Activated CD8-positive, alpha-beta memory T cell treated with anti-CD3 and anti-CD28 coated beads for 1 hour (primary cell): ENCODE measurements around the gene EPS8L2.

Experiments used
- DNase-seq, 2 donors: peaks; one replicate each; pipeline ENCODE4 v3.0.0-alpha.2; 2020; ENCODE audit warnings: low read depth in 1 of 2; ENCODE audit errors: extremely low read depth in 1 of 2

The EPS8L2 gene

DNA sequence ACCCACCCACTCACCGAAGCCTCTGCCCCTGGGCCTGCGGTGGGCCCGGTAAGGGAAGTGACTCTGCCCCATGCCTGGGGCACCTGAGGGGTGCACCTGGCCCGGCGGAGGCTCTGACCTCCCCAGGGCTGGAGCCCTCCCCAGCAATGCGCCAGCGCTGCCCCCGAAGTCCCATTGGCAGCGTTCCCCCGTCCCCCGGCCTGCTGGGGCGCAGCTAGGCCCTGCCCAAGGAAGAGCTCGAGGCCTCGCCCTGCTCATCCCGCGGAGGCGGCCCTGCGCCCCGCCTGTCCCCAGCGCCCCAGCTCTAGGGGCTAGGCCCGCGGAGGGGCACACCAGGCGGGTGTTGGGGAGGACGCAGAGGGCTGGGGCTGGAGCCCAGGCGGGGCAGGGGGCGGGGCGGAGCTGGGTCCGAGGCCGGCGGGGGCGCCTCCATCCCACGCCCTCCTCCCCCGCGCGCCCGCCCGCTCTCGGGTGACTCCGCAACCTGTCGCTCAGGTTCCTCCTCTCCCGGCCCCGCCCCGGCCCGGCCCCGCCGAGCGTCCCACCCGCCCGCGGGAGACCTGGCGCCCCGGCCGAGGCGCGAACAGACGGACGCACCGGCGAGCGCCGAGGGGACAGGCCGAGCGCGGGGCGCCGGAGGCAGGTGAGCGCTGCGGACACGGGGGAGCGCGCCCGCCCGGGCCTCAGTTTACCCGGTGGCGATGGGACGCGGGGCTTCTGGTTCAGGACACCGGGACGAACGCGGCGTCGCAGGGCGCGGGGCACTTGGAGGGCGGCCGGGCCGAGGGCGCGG, at the start of gene EPS8L2:
Gene EPS8L2, plus strand, starts transcription at position 586 of the 793 bp plus-strand sequence. CDS start 3,177 bp downstream, outside the sequence.
- DNase-seq: no peak

- no peak for DNase-seq
These were observed 49.6 kb upstream of the EPS8L2 start for GRCh38 chr11:656426-656825.

DNA sequence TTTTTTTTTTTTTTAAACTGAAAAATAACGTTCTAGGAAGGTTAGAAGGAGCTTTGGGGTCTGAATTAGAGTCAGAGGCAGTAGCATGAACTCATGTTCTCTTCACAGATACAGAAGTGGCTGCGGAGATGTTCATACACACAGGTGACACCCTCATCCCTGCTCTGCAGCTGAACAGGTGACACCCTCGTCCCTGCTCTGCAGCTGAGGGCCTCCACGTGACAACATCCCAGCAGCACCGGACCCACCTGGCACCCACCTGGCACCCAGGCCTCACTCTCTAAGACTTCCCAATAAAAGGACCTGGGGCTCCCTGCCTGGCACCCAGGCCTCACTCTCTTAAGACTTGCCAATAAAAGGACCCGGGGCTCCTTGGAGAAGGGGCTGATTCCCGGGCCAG, 49.2 kb upstream of the EPS8L2 start:
- DNase-seq: no peak

GRCh38 chr11:657691-658126, 48.3 kb upstream of the EPS8L2 start:
- DNase-seq: no peak

DNA sequence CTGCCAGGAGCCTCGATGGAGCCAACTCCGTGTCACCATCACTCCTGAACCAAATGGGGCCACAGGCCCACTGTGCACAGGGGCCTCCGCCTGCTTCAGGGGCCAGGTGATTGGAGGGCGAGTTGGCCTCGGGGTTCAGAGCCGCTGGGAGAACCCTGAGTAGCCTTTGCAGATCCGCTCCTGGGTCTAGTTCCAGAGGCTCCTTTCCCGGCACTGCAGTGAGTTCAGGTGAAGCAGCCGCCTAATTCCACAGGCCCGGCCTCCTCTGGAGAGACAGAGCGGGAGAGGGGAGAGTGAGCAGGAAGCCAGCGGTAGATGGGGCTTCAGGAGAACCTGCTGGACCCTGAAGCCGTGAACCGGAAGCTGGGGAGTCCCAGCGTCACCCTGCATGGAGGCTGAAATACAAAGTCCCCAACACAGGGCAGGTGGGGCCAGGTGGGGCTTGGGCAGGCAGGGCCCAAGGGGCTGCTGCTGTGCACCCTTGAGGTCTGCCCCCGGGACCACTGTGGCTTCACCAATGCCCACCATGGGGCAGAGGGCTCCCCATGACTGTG, 46.4 kb upstream of the EPS8L2 start:
- DNase-seq: no peak

DNA sequence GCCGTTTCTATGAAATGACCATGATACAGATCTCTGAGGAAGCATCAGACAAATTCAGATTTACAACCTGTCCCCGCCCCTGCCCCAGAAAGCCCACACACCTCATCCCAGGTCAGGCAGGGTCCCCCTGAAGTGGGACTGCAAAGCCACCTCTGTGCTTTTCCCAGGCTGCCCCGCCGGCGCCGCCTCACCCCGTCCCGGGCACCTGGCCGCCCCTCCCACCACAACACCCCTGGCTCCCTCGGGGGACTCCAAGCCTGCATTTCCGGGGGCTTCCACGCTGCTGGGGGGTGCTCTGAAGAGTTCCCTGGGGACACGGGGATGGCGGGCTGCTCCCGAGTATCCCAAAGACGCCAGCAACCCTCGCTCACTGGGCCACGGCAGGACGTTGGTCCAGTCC, 45.8 kb upstream of the EPS8L2 start:
- DNase-seq: no peak

DNA sequence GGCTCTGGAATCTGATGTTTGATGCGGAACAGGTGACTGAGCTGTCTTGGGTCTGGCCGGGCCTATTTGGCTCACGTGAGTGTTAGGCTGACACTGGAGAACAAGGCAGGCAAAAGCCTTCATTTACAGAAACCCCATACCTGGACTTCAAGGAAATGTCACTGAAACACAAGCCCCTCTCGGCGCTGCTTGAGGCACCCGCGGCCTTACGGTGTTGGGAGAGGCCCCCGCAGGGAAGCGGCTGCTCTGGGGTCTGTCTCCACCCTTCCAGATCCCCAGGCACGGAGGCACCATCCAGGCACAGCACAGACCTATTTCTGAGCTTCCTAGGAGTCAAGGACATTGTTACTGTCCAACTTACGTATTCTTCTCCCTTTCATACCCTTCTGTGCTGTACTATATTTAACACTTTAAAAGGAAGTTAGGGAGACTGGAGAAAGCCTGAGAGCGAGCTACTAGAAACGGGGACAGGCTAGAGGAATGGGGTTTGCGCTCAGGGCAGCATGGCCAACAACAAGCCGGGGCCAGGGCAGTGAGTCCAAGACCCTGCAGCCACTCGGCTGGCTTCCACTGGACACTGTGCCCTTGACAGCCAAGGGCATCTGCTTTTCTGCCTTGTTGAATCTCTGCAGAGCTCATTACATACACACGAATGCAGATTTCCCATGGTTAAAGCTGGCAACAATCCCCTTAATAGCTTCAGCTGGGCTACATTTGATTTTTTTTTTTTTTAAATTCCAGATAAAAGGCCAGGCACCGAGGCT, 45.2 kb upstream of the EPS8L2 start:
- DNase-seq: no peak

DNA sequence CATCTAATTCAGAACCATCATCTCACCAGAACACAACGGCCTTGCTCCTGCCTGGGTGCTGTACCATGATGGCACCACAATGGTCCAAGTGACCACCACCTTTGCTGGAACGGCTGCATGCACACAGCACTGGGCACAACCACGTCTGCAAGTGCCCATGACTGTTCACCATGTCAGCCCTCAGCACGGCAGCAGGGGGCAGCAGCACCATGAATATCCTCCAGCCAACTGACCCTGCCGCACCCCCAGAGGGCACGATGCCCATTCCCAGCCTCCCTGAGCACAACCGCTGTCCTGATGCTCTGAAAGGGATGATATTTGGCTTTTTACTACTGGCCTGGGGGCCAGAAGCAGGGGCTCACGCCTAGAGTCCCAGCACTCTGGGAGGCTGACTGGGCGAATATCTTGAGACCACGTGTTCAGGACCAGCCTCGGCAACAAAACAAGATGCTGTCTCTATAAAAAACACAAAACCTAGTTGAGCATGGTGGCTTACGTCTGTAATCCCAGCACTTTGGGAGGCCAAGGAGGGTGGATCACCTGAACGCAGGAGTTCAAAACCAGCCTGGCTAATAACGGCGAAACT, 43.2 kb upstream of the EPS8L2 start:
- DNase-seq: peak in 1 of 2 donors; percentile 16

- DNase-seq: no peak
These were observed 40.8 kb upstream of the EPS8L2 start for GRCh38 chr11:665062-665703.

- no peak for DNase-seq
These were observed 40.2 kb upstream of the EPS8L2 start for GRCh38 chr11:665704-666281.

DNA sequence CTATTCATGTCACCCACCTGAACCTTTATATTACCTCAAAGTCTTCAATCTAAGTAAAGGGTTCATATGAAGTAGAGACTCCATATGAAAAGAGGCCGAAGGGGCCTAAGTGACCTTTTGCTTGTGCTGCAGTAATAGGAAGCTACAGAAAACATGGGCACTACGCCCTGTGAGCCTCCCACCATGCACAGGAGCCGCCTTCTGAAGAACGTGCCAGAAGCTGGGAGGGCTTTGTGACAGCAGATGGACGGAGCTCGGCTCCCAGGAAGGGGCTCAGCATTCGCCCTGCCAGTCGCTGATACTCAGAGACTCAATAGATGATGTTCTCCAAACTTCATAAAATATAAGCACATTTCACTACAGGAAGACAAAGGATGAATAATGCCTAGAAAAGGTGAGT, 32.2 kb upstream of the EPS8L2 start:
- no peak for DNase-seq

DNA sequence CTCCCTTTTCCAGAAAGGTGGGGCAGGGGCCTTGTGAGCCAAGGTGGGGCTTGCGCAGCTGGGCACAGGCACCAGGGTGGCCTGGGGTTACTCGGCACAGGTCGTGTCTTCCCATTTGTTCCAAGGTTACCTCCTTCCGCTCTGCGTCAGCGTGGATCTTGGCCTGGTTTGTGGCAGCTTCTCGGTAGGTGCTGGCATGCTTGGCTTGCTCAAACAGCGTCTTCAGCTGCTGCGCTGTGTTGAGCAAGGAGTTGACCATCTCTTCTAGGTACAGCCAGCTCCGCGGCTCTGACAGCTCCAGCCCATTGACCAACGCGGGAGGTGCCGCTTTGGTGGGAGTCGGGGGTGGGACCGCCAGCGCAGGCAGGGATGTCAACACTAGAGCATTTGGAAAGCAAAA, 31.6 kb upstream of the EPS8L2 start:
- no peak for DNase-seq

DNA sequence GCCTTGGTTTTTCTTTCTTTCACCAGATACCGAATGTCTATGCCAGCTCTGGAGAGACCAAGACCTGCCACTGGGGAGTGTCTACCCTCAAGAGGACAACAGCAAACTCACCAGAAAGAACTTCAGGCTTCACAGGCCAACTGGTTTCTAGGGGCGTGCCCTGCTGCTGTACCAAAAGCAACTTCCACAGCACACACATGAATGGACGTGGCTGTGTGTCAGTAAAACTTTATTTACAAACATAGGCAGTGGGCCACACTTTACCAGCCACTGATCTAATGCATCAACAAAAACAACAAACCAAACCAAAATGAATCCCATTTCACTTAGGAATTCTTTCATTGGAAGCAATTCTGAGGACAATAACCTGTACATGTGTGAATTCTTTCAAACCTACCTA, 27.7 kb upstream of the EPS8L2 start:
- no peak for DNase-seq

- DNase-seq: no peak
These were observed 26.5 kb upstream of the EPS8L2 start for GRCh38 chr11:679271-680207.

DNA sequence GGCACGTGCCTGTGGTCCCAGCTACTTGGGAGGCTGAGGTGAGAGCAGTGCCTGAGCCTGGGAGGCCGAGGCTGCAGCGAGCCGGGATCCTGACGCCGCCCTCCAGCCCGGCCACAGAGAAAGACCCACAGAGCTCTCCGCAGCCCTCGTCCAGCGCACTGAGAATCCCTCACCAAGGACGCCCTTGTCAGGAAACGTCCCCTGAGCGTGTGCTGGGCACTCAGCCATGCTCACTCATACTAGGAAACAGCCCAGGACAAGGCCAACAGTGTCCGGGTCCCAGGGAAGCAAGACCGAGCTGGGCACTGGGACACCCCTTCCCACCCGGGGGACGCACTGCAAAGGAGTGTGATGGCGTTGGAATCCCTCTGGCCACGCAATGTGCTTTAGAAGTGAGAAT, 25.6 kb upstream of the EPS8L2 start:
- DNase-seq: no peak

- DNase-seq: no peak
These were observed 25.1 kb upstream of the EPS8L2 start for GRCh38 chr11:680970-681369.

DNA sequence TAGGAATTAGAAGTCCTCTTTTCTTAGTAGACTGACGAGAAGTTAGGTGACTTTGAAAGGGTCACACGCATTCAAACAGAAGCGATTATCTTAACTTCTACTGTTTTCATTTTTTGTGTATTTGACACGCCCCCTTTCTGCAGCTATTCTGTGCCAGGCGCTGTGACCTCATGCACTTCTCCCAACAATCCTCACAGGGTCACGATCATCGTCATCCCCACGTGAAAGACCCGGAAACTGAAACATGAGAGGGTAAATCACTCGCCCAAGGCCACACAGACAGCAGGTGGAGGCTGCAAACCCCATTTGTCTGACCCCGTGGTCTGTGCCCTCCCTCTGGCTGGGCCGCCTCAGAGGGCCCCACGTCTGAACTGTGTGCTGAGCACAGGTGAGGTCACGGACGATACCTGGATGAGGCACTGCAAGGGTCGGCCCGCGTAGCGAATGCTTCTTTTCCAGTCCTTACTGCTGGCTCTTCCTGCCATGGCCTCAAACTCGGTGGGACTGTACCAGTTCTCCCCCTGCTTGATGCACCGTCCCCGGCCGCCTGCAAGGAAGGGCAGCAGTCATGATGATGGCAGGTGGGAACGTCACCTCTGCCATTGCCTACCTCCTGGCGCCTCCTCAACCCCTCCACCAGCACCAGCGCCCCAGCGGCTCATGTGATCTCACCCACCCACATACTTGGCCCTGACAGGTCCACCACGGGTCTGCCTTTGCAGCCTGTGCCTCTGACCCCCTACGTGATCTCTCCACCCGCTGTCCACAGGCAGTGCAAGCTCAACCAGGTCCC, 19.4 kb upstream of the EPS8L2 start:
- DNase-seq: no peak

DNA sequence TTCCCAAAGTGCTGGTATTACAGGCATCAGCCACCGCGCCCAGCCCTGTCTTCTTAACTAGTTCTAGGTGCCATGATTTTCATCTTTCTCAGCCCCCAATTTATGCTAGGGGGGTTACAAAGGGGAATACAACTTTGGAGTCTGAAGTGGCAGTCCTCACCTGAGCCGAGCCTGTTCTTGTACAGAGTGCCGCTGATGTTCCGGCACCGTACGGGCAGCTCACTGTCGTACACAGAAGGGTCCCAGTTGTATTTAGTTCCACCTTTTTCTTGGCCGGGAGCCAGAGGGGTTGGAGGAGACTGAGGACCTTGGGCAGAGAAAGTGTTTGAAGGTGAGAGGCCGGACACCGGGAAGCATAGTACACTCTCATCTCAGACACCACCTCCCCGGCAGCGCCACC, 18.3 kb upstream of the EPS8L2 start:
- DNase-seq: no peak

GRCh38 chr11:688681-689080, 17.4 kb upstream of the EPS8L2 start:
- DNase-seq: no peak
